Measurements from ENCODE around the gene IPO5. TPM values are rescaled to one million over a fixed set of nuclear protein-coding genes. Genes with fewer than 3 reads are reported as not detected.

Gene IPO5
- total and polyA plus RNA-seq, 2 of the 8 experiments (the other 6 are each of a cell fraction or from before 2014, with no cell fraction given), result 143 to 410 TPM

- TF ChIP-seq CHD7 (IDR thresholded peaks at IDR 0.05; ENCODE audit: insufficient replicate concordance, low read length) (no peak), POU5F1 (IDR thresholded peaks at IDR 0.05; ENCODE audit: low read depth, low read length) (no peak), CTBP2 (IDR thresholded peaks at IDR 0.05; ENCODE audit: borderline replicate concordance, insufficient read depth, insufficient read length, low read length) (no peak), USF2 (IDR thresholded peaks at IDR 0.05; ENCODE audit: low read length) (no peak), SIN3A (conservative IDR thresholded peaks at IDR 0.05 in 1 of 2, IDR thresholded peaks at IDR 0.05 in 1 of 2; ENCODE audit: low read depth in 1 of 2, low read length in 2 of 2) (0 out of 4 replicates have a peak, but pooled peaks of 1 of the 2 experiments have one; percentile 43), CHD2 (IDR thresholded peaks at IDR 0.05; ENCODE audit: low read length) (no peak), JUN (IDR thresholded peaks at IDR 0.05; ENCODE audit: low read depth, low read length) (no peak), HDAC6 (IDR thresholded peaks at IDR 0.05; ENCODE audit: low read depth, low read length) (no peak), POLR2A (IDR thresholded peaks at IDR 0.05; ENCODE audit: control extremely low read depth in 1 of 2, low read depth in 2 of 2, low read length in 2 of 2) (peak; percentile 95 to 98)
Measured at GRCh38 chr13:97975848-97976609, 22.6 kb downstream of the IPO5 start (continued).
